Activated T-cell treated with anti-CD3 and anti-CD28 coated beads for 1 hour (primary cell): ENCODE measurements around the gene MRPL18.
"Not testable (repeated sequence)": the region's sequence is repeated elsewhere in the genome, so short reads cannot be mapped to it uniquely, and the experiment has no call there.

ENCODE experiments used
- DNase-seq: peaks from one replicate; pipeline ENCODE4 v3.0.0-alpha.2; 2020; ENCODE audit warnings: low read depth

Gene MRPL18

DNA sequence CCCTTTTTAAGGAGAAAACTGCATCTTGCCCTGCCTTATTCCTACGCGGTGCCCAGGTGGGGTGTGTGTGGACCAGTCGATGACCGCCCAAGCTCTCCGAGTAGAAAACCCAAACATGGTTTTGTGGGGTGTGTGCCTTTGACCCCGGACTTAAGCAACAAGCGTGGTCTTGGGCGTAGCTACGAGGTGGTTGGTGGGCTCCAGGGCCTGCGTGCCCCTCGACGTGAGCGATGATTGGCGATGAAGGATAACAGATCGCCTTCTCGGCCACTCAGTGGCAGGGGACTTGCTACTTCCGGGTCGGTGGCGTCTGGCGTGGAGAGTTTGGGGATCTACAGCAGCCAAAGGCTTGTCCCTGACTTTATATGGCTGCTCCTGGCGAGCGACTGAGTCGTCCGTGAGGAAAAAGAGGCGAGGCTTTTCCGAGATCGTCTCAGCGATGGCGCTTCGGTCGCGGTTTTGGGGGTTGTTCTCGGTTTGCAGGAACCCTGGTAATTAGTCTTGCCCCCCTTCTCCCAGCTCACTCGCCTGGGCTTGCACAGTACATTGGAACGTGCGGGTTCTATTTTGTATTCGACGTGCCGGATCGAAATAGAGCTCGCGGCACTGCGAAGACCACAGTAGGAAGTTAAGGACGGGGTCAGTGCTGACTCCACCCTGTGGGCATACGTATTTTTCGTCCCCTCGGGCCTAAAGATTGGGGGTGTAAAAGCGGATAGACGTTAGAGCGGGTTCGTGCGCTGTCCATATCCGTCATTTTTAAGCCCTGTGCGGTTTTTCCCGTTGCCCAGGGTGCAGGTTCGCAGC, at the start of gene MRPL18:
TSS of gene MRPL18 (plus strand) at position 319 of the 807 bp plus-strand sequence. CDS start at position 440, 121 bp downstream.
- DNase-seq: peak; percentile 82

DNA sequence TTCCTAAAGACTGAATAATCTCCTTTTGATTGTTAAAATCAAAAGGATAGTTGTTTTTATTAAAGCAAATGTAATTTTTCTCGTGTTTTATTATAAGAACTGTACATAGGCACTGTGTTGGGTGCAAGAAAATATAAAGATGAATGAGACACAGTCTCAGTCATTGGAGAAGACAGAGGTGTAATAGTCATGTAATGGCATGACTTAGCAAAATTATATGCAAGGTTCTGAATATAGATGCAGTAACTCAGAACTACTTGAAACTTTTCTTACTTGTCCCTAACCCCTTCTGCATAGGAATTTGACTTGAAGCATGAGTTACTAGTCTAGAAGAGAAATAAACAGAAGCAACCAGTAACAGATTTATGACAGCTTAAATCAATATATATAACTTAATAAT, 48.1 kb upstream of the MRPL18 start:
- no peak for DNase-seq

DNA sequence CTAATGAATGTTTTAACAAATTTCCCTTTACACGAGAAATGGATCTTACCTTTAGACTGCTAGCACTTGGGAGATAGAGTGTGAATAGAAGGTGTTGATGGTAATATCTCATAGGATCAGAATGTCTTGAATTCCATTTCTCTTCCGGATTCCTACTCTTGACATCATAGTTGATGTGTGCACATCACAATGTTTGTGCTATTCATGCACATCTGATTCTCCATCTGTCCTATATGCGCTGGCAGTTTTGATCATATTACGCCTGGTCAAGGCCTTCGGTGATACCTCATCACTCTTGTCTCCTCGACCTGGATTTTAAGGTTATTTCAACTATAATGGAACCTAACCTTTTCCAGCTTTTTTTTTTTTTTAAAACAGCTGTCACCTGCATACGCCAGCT, 45.2 kb upstream of the MRPL18 start:
- no peak for DNase-seq

DNA sequence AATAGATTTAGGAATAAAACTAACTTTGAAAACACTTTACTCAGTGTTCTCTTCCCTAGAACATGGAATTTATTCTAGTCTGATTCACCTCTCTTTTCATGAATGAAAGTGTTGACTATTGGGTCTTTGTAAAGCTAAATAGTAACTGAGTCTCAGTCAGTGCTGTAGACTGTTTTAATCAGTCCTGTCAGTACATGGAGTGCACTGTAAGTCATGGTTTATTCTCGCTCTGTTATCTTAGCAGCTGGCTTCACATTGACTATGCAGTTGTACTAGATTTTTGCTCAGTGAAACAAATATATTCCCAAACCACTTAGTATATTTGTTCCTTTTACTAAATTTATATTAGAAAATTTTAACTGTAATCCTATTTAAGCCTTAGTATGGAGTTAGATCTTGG, 43.5 kb upstream of the MRPL18 start:
- no peak for DNase-seq

DNA sequence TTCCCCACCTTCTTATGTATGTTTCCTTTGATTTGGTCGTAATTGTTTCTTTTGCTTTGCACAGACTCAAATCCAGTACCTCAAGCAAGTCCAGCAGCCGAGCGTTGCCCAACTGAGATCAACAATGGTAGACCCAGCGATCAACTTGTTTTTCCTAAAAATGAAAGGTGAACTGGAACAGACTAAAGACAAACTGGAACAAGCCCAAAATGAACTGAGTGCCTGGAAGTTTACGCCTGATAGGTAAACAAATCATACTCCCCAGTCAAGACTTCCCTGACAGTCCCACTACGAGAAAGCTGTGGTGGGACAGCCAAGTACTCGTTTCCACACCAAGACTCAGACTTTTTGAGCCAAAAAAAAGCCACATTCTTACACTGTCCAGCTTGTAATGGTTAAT, 42.1 kb upstream of the MRPL18 start:
- not testable (repeated sequence) for DNase-seq

DNA sequence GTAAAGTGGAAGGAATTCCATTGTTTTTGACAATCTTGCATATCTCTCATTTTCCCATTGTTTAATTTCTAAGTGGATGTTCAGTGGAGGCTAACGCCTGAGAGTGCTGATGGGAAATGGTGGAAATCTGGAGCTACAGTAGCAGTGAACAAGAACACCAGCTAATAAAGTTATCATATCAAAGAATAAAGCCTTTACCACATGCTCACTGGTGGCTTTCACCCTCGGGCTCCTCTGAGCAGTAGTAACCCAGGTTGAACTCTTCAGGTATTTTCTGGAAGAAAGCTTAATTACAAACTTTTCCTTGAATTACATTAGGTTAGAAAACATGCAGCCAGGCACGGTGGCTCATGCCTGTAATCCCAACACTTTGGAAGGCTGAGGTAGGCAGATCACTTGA, 38.8 kb upstream of the MRPL18 start:
- no peak for DNase-seq

DNA sequence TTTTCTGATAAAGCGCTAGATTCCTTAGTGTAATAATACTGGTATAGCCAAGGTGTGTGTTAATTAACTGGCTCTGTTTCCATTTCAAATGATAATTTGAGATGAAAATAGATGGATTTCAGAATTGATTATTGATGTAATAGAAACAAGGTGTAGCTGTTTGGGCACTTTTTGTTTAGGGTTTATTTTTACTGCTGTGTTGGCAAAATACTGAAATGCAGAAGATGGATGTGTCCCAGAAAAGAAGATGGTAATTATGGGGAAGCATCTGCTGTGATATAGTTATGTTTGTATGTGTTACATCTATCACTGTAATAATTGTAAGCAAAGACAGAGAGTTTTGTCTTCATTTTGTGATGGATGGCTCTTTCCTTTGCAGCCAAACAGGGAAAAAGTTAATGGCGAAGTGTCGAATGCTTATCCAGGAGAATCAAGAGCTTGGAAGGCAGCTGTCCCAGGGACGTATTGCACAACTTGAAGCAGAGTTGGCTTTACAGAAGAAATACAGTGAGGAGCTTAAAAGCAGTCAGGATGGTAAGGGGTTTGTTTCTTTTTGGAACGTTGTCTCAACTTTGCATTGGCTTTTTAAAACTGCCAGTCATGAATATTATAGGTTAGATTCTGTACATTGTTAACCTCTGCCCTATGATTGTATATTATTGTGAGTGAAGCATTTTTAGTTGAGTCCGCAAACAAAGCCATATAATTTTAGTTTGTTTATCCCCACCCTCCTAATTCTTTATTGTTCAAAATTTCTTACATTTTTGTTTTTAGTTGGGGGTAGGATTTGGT, 37.0 kb upstream of the MRPL18 start:
- no peak for DNase-seq

DNA sequence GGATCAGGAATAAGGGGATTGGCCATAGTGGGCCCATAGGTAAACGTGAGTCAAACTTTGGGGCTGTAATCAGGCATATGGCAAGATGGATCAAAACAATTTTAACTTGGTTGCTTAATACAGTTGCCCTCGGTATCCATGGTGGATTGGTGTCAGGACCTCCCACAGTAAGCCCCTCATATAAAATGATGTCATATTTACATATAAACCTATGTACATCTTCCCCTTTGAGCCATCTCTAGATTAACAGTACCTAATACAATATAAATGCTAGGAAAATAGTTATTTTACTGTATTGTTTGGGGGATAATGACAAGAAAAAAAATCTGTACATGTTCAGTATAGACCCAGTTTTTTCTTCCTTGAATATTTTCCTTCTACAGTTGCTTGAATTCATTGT, 35.9 kb upstream of the MRPL18 start:
- no peak for DNase-seq

DNA sequence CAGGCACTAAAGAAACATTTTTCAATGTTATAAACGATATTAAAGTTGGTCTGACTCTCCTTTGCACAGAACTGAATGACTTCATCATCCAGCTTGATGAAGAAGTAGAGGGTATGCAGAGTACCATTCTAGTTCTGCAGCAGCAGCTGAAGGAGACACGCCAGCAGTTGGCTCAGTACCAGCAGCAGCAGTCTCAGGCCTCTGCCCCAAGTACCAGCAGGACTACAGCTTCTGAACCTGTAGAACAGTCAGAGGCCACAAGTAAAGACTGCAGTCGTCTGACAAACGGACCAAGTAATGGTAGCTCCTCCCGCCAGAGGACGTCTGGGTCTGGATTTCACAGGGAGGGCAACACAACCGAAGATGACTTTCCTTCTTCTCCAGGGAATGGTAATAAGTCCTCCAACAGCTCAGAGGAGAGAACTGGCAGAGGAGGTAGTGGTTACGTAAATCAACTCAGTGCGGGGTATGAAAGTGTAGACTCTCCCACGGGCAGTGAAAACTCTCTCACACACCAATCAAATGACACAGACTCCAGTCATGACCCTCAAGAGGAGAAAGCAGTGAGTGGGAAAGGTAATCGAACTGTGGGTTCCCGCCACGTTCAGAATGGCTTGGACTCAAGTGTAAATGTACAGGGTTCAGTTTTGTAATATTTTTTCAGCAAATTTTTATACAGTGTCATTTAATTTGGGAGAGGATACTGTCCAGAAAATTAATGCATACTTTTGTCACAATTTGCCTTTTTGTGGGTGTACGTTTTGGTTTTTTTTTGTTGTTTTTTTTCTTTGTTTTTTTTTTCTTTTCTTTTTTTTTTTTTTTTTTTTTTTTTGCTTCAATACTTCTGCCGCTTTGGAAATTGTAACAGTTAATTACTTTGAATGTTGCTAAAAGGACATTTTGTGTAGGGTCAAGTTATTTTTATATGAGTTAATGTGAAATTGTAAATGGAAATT, 35.0 kb upstream of the MRPL18 start:
- DNase-seq: no peak

DNA sequence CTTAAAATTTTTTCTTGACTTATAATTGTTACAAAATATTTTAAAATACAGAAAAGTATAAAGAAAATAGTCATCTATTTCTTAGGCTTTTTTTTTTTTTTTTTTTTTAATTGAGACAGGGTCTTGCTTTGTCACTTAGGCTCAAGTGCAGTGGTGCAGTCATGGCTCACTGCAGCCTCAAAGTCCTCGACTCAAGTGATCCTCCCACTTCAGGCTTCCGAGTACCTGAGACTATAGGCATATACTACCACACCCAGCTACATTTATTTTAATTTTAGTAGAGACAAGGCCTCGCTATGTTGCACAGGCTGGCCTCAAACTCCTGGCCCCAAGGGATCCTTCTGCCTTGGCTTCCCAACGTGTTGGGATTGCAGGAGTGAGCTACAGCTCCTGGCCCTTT, 33.8 kb upstream of the MRPL18 start:
- no peak for DNase-seq

DNA sequence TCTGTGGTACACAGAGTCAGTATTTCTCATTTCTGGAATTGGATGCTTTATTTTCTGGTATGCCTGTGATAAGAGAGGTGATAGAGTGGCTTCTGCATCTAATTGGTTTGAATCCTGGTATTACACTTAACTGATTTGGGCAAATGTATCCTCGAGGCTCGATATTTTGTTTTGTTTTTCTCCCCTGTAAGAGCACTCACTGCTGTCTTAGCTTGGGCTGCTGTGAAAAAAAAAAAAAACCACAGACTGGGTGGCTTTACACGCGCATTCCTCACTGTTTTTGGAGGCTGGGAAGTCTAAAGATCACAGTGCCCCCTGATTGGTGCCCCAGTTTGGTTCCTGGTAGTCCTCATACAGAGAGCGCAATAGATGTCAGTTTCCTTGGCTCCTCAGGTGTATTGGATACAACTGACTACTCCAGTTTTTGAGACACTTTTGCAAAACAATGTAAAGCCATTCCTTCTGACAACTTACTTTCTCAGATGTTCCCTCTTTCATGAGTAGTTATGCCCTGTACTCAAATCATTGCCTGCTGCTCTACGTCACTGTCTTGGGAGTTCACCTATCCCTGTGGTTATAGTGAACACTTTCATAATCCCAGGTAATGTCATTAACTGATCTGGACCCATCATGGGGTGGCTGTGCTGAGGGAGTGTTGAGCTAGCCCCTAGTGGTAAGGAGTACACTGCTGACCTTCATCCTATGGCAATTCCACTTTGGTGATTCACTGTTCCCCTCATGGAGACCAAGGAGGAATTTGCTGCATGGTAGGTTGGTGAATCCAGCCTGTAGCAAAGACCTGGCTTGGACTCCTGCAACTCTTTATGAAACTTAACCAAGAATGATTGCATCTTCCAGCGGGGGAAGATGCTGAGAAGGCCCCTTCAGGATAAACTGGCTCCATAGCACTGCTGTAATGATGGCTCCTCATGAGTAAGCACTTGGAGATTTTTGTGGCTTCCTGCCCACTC, 32.0 kb upstream of the MRPL18 start:
- no peak for DNase-seq

DNA sequence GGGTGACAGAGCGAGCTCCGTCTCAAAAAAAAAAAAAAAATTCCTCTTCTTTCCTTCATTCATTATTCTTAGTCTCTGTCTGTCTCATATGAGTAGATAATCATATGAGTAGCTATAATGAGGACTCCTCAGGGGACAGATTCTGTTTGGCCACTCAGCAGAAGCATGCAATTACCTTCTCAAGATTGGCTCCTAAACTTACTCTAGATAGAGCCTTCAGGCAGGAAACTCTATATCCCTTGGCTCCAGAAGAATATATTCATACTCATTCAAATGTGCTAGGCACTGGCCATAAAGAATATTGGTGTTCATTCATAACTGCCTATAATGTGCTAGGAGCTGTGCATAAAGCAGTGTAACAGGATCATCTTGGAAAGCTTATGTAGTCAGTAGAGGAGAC, 30.6 kb upstream of the MRPL18 start:
- DNase-seq: no peak

DNA sequence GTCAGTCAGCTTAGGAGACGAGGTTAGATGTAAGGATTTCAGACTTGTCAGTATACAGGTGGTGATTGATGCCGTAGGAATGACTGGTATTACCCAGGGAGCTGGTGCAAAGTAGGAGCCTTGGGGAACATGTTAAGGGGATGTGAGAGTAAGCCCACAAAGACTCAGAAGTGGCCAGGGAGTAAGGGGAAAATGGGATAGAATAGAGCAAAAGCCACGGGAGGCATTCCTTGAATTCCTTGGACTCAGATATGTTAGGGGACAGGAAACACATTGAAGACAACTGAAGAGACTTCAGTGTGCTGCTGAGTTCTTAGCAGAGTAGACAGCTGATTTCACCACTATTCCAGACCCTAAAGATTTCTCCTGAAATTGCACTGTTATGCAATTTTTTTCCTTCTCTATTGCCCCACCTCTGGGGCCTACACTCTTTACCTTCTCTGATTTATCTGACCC, 29.6 kb upstream of the MRPL18 start:
- no peak for DNase-seq

DNA sequence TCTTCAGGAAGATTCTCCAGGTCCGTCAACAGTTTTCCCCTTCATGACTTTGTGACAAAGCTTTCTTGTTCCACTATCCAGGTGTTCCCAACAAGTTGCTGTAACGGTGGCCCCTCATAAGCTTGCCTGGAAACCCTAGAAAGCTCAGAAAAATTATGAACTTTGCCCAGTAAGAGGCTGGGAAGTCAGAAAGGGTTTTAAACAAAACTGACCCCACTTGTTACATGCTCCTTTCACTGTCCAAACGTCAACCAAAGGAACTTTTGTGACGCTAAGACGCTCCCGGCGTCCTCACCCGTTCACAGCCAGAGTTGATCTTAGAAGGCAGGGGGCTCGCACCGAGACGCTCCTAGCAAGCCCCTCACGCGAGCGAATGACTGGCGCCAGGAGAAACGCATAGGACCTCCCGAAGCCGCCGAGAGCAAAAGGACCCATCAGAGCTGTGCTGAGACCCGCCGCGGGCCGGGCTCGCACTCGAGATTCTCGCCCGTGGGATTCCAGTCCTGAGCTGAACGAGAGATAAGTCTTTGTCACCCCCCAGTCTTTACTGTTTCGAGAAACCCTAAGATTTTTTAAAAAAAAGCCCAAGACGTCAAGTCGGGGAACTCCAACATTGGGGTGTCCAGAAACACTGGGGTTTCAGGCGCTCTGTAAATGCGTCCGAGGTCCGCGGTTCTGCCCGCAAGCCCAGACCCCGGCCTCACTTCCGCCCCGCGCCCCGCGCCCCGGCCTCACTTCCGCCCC, 29.0 kb upstream of the MRPL18 start:
- DNase-seq: peak; percentile 13

DNA sequence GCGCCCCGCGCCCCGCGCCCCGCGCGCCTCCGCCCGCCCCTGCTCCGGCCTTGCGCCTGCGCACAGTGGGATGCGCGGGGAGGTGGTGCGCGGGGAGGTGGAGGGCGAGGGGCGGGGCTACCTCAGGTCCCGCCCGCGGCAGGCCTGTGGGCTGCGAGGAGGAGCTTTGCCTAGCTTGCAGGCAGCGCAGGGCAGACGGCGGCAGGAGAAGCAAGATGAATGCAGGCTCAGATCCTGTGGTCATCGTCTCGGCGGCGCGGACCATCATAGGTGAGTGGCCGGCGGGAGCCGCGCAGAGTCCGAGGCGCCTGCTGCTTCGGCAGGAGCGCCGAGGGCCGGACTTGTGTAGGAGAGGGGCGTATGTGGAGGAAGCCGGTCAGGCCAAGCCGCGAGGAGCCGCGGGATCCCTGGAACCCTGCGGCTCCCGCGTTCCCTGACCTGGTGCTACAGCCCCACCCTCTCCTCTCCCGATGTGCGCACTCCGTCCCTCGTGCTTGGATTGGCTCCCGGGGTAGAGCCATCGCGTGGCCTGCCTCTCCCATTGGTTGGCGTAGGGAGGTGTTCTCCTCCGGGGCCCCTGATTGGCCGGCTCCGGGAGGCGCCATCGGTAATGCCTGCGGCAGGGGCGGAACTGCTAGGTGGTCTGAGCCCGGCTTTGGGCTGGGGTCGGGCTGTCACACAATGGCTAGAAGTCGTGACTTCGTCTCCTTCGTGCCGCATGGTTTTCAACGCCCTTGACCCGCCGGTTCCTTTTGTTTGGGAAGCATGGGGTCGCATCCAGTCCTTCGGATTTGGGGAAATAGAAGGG, 28.2 kb upstream of the MRPL18 start, which contains the start of gene ACAT2:
TSS of gene ACAT2 (plus strand) at position 173 of the 808 bp plus-strand sequence. CDS start at position 216, 43 bp downstream.
- peak; percentile 88 for DNase-seq

DNA sequence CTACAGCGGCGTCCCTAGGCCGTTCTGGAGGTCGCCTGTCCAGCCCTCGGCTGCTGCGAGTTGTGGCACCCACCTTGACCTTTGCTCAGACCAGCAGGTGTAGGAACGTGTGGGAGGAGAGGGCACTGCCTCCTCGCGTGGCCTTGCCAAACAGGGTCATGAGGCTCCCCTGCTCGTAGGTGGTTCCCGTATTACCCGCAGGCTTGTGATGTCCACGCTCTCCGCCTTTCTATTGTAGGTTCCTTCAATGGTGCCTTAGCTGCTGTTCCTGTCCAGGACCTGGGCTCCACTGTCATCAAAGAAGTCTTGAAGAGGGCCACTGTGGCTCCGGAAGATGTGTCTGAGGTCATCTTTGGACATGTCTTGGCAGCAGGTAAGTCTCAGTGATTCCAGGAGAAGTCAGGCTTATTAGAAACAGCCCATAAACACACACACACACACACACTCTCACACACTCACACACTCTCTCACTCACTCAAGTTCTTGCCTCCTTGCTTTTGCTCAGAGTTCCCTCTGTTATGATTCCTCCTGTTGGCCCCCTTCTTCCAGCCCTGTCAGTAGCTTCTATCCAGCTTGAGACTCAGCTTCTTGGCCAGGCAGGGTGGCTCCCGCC, 27.5 kb upstream of the MRPL18 start:
- no peak for DNase-seq

DNA sequence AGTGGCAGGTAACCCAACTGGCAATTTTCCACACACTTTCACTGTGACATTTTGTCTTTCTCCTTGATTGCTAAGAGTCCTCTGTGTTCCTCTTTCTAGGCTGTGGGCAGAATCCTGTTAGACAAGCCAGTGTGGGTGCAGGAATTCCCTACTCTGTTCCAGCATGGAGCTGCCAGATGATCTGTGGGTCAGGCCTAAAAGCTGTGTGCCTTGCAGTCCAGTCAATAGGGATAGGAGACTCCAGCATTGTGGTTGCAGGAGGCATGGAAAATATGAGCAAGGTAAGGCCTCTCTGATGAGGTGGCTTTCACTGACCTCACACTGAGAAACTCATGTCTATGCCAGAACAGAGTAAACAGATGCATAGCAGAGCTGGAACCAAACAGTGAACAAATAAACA, 23.4 kb upstream of the MRPL18 start:
- no peak for DNase-seq

DNA sequence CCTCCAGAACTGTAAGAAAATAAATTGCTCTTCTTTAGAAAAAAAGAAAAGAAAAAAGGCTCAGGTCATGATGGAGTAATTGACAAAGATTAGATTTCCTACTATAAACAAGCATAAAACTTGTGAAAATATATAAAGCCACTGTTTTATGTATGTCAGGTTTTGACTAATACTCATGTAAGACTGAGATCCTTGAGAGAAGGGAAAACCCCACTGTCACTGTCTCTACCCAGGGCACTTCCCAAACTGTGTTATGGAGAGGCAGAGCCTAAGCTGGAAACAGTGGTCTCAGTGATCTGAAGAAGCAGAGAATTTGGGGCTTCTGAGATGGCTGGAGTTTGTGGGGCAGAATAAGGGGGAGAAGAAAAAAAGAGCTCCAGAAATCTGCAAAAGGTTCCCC, 20.8 kb upstream of the MRPL18 start:
- DNase-seq: no peak

DNA sequence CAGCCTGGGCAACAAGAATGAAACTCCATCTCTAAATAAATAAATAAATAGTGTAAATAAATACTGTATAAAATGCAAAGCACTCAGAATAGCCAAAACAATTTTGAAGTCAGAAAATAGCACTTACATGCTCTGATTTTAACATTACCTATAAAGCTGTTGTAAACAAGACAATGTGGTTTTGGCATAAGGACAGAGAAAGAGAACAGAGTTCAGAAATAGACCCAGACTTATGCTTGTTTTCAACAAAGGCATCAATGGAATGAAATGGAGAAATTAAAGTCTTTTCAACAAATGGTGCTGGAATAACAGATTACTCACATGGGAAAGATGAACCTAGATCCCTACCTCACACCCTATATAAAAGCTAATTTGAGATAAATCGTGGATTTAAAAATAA, 18.1 kb upstream of the MRPL18 start:
- DNase-seq: no peak
